Measurements from ENCODE around the gene PCDHGA10. TPM values are rescaled to one million over a fixed set of nuclear protein-coding genes. Genes with fewer than 3 reads are reported as not detected.
"Not testable (repeated sequence)": the region's sequence is repeated elsewhere in the genome, so short reads cannot be mapped to it uniquely, and the experiment has no call there.

Gene PCDHGA10
- total RNA-seq, 6 donors from 2014 or later: 3.0 to 19.9 (median 4.3) TPM

- not testable (repeated sequence) for H3K4me1 ChIP-seq, H3K36me3 ChIP-seq, H3K27ac ChIP-seq, H3K27me3 ChIP-seq
- DNase-seq (peak in 1 of 2 donors; percentile 47), ATAC-seq (ENCODE audit: low FRiP score in 2 of 2) (peak; percentile 80 to 87)
- peaks cover 41 to 83% (median 76%) of the 10 kb centered on the region in 4 donors for H3K9me3 ChIP-seq
- 6 to 13% methylated on average over 23 to 25 of the region's 43 CpGs for WGBS, 2 donors
- TF ChIP-seq CTCF (IDR thresholded peaks at IDR 0.05): peak in 5 of 6 experiments; percentile 19 to 57 (median 48)
- peak within 1 kb of the TSS in 3 of 4 donors; percentile 33 to 43 (median 34) for H3K4me3 ChIP-seq
Measured at GRCh38 chr5:141397756-141398551, 14.8 kb upstream of the PCDHGA10 start, which contains the start of gene PCDHGB5. TSS of gene PCDHGB5 (plus strand) at chr5:141397947. CDS start at chr5:141398128, 181 bp downstream.

GRCh38 chr5:141398608-141399007 is 14.2 kb upstream of the PCDHGA10 start:
- H3K4me1 ChIP-seq: no peaks in the 10 kb centered on the region
- H3K27ac ChIP-seq: no peak overlapping the region
- ATAC-seq (ENCODE audit: low FRiP score in 2 of 2) (no peak), DNase-seq (no peak)
- TF ChIP-seq CTCF (IDR thresholded peaks at IDR 0.05) (no peak), EP300 (IDR thresholded peaks at IDR 0.05) (no peak), POLR2AphosphoS5 (IDR thresholded peaks at IDR 0.05) (no peak), POLR2A (IDR thresholded peaks at IDR 0.05) (no peak)
- 33 to 37% methylated on average over 8 to 15 of the region's 15 CpGs for WGBS, 2 donors
- no peaks in the 10 kb centered on the region for H3K27me3 ChIP-seq
- H3K36me3 ChIP-seq: no peaks in the 10 kb centered on the region
- no peak overlapping the region for H3K4me3 ChIP-seq
- peaks cover 42 to 83% (median 76%) of the 10 kb centered on the region in 4 donors for H3K9me3 ChIP-seq

GRCh38 chr5:141399555-141400258 is 13.1 kb upstream of the PCDHGA10 start:
- Histone ChIP-seq H3K27ac (no peak overlapping the region), H3K36me3 (no peaks in the 10 kb centered on the region), H3K4me1 (no peaks in the 10 kb centered on the region), H3K27me3 (no peaks in the 10 kb centered on the region), H3K4me3 (no peak overlapping the region), H3K9me3 (peaks cover 41 to 84% (median 77%) of the 10 kb centered on the region in 4 donors)
- 30 to 41% methylated on average over 4 to 49 of the region's 61 CpGs for WGBS, 2 donors
- no peak for TF ChIP-seq EP300 (IDR thresholded peaks at IDR 0.05)
- no peak for TF ChIP-seq POLR2A (IDR thresholded peaks at IDR 0.05)
- TF ChIP-seq CTCF (IDR thresholded peaks at IDR 0.05): no peak
- TF ChIP-seq POLR2AphosphoS5 (IDR thresholded peaks at IDR 0.05): no peak
- DNase-seq (no peak), ATAC-seq (ENCODE audit: low FRiP score in 2 of 2) (no peak)

GRCh38 chr5:141402553-141403243 is 10.1 kb upstream of the PCDHGA10 start, which contains the start of gene PCDHGA9:
TSS of gene PCDHGA9 (plus strand) at chr5:141402778. CDS start at chr5:141402953, 175 bp downstream.
- Histone ChIP-seq H3K27ac (no peak within 1 kb of the TSS), H3K4me3 (peak within 1 kb of the TSS in 2 of 4 donors; percentile 11 to 31), H3K4me1 (no peaks in the 10 kb centered on the region), H3K27me3 (no peaks in the 10 kb centered on the region), H3K36me3 (no peaks in the 10 kb centered on the region), H3K9me3 (peaks cover 45 to 84% (median 81%) of the 10 kb centered on the region in 4 donors)
- peak in 1 of 6 experiments; percentile 40 for TF ChIP-seq CTCF (IDR thresholded peaks at IDR 0.05)
- no peak for TF ChIP-seq EP300 (IDR thresholded peaks at IDR 0.05)
- DNase-seq: peak in 1 of 2 donors; percentile 77
- ATAC-seq (ENCODE audit: low FRiP score in 2 of 2): no peak
- WGBS, 2 donors: 20 to 22% methylated on average over 27 of the region's 27 CpGs

Data from upper lobe of left lung (tissue), 6 donors.